Epithelial cell of esophagus (primary cell): Measurements from ENCODE around the gene C3.

Experiments
- DNase-seq: peaks from one replicate; pipeline ENCODE4 v3.0.0; 2010; ENCODE audit warnings: low read depth
- H3K4me3 ChIP-seq: 2 replicates; pipeline ENCODE4 v1.5.1; 2011; ENCODE audit warnings: mild to moderate bottlenecking, low read length, control low read depth
- TF ChIP-seq, protein P1 (sequence below): IDR thresholded peaks from 2 replicates; pipeline ENCODE4 v1.5.1; 2011; ENCODE audit warnings: low read depth, mild to moderate bottlenecking, low read length, control low read depth, inconsistent platforms; ENCODE audit not compliant: insufficient read depth; ENCODE audit errors: missing control alignments

Gene C3

GRCh38 chr19:6720369-6721137, at the start of gene C3:
Gene C3 (minus strand): TSS chr19:6720650. CDS start chr19:6720589, 61 bp downstream.
- no peak within 1 kb of the TSS for H3K4me3 ChIP-seq
- peak; percentile 85 for DNase-seq
- TF ChIP-seq, protein P1, sequence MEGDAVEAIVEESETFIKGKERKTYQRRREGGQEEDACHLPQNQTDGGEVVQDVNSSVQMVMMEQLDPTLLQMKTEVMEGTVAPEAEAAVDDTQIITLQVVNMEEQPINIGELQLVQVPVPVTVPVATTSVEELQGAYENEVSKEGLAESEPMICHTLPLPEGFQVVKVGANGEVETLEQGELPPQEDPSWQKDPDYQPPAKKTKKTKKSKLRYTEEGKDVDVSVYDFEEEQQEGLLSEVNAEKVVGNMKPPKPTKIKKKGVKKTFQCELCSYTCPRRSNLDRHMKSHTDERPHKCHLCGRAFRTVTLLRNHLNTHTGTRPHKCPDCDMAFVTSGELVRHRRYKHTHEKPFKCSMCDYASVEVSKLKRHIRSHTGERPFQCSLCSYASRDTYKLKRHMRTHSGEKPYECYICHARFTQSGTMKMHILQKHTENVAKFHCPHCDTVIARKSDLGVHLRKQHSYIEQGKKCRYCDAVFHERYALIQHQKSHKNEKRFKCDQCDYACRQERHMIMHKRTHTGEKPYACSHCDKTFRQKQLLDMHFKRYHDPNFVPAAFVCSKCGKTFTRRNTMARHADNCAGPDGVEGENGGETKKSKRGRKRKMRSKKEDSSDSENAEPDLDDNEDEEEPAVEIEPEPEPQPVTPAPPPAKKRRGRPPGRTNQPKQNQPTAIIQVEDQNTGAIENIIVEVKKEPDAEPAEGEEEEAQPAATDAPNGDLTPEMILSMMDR: no peak

GRCh38 chr19:6769006-6769619, 48.7 kb upstream of the C3 start:
- no peak overlapping the region for H3K4me3 ChIP-seq
- TF ChIP-seq, protein P1: no peak
- peak; percentile 28 for DNase-seq

- DNase-seq: no peak
- H3K4me3 ChIP-seq: no peak overlapping the region
- TF ChIP-seq, protein P1: no peak
Observed at GRCh38 chr19:6768236-6768785, 47.9 kb upstream of the C3 start.

DNA sequence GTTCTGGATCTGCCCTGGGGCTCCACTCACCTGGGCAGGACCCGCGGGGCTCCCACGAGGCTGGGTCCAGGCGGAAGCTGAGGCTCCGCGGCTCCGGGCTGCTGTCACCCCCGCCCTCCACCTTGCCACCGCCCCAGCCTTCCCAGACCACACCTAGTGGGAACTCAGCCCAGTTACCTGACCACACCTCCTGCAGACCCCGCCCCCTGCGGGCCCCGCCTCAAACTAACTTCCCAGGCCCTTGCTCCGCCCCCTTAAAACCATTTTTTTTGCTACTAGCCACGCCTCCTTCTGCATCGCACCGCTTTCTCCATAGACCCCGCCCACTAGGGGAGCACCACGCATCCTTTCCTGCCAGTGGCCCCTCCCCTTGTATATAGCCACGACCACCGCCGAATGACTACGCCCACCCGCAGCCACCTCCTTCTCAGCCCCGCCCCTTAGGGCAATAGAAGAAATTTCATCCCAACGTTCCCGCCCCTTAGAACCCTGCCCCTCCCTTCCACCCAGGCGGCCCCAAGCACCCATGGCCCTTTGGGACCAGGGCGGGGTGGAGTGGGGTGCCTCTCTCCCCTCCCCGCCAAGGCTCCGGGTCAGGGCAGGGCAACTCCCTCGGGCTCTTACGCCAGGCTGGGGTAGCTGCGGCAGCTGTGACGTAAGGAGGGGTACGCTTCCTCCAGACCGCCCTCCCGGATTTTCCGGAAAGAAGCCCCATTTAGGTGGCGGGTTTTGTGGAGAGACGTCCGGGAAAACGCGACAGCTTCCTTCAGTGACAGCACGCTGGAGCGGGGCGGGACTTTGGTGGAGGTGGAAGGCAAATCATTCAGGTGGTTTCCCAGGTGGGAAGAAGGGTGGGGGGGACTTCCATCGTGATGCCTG, 47.1 kb upstream of the C3 start, which contains the start of gene SH2D3A:
Gene SH2D3A (minus strand): TSS at position 79 of the 879 bp plus-strand sequence. CDS start 3,687 bp downstream, outside the sequence.
- peak; percentile 98 for DNase-seq
- H3K4me3 ChIP-seq: peak within 1 kb of the TSS; percentile 57

DNA sequence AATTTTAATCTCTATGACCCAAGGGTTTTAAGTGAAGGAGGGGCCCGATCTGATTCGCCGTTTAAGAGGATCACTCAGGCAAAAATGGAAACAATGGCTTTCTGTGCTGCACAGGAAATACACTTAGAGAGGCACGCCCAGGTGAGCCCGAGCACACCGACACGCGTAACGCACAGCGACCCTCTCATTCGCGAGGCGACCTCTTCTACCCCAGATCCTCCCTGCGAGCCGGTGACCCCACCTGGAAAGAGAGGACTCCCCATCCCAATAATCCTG, 46.6 kb upstream of the C3 start:
- peak overlapping the region; percentile 57 for H3K4me3 ChIP-seq

More for the DNA sequence above, 47.1 kb upstream of the C3 start, which contains the start of gene SH2D3A:
- TF ChIP-seq, protein P1: no peak

More for the DNA sequence above, 46.6 kb upstream of the C3 start:
- peak; percentile 66 for DNase-seq
- TF ChIP-seq, protein P1: no peak
